ENCODE results near the gene PHTF2.

- TF ChIP-seq CTCF (IDR thresholded peaks at IDR 0.05; ENCODE audit: extremely low read depth in 1 of 2, insufficient read depth in 1 of 2, low read depth in 1 of 2, low read length in 2 of 2) (no peak), GATA2 (IDR thresholded peaks at IDR 0.05; ENCODE audit: insufficient read depth, insufficient read length, low read depth, low read length) (no peak), FOS (IDR thresholded peaks at IDR 0.05; ENCODE audit: borderline replicate concordance, insufficient read depth, low read length) (no peak)
Observed at GRCh38 chr7:77991656-77992055, 193.1 kb downstream of the PHTF2 start.
